HepG2 (cell line): ENCODE results near the gene PYGO1. TPM values are rescaled to one million over a fixed set of nuclear protein-coding genes. Genes with fewer than 3 reads are reported as not detected.

Experiments used
- ASH2L ChIP-seq: fragments of 300-600, 200-600 bp; sonication (generic); IDR thresholded peaks from 2 replicates; pipeline ENCODE4 v1.7.0; 2017; ENCODE audit warnings: low read depth, mild to moderate bottlenecking, moderate library complexity, mixed read lengths, low read length; ENCODE audit not compliant: insufficient read length
- ATF4 ChIP-seq, 2 experiments: fragments of 450-650 bp in 1 of 2; sonication (generic) in 1 of 2; formaldehyde crosslinking; IDR thresholded peaks; 2 replicates each; pipeline versions ENCODE4 v1.5.0 to v1.8.0; 2020 to 2022; ENCODE audit warnings: mild to moderate bottlenecking in 1 of 2, missing genetic modification reagents in 1 of 2
- FIP1L1 ChIP-seq: fragments of 200-400 bp; formaldehyde crosslinking; IDR thresholded peaks from 2 replicates; pipeline ENCODE4 v1.6.1; 2018; ENCODE audit warnings: low read depth, mild to moderate bottlenecking, low read length, moderate library complexity, borderline replicate concordance; ENCODE audit not compliant: insufficient read depth
- JARID2 ChIP-seq: sonication (generic); formaldehyde crosslinking; IDR thresholded peaks from 2 replicates; pipeline ENCODE4 v1.8.1; 2023; ENCODE audit warnings: missing genetic modification reagents, inconsistent platforms; ENCODE audit not compliant: insufficient replicate concordance
- KAT8 ChIP-seq: IDR thresholded peaks from 2 replicates; pipeline ENCODE4 v1.6.1; 2016; ENCODE audit warnings: missing genetic modification reagents, missing compliant biosample characterization
- MXI1 ChIP-seq: IDR thresholded peaks from 3 replicates; pipeline ENCODE4 v1.6.1; 2012; ENCODE audit warnings: low read depth, low read length, inconsistent platforms, borderline replicate concordance
- NFAT5 ChIP-seq: sonication (generic); formaldehyde crosslinking; IDR thresholded peaks from 2 replicates; pipeline ENCODE4 v1.4.0; 2020; ENCODE audit warnings: missing genetic modification reagents
- SATB2 ChIP-seq: sonication (generic); formaldehyde crosslinking; IDR thresholded peaks from 2 replicates; pipeline ENCODE4 v1.5.0; 2020; ENCODE audit warnings: missing genetic modification reagents
- SIX4 ChIP-seq: sonication (generic); formaldehyde crosslinking; IDR thresholded peaks from 2 replicates; pipeline ENCODE4 v1.4.0; 2020; ENCODE audit warnings: missing genetic modification reagents
- SRSF1 ChIP-seq: fragments of 200-400 bp; formaldehyde crosslinking; optimal IDR thresholded peaks from 2 replicates; pipeline ENCODE3; 2017; ENCODE audit warnings: mild to moderate bottlenecking, low read depth, low read length, moderate library complexity
- ZBTB33 ChIP-seq: sonication (generic); formaldehyde crosslinking; IDR thresholded peaks from 2 replicates; pipeline ENCODE4 v1.4.0; 2020; ENCODE audit warnings: missing genetic modification reagents
- ZMYM4 ChIP-seq: sonication (generic); formaldehyde crosslinking; IDR thresholded peaks from 2 replicates; pipeline ENCODE4 v1.8.1; 2023; ENCODE audit warnings: mild to moderate bottlenecking, missing genetic modification reagents
- ZNF260 ChIP-seq: sonication (generic); formaldehyde crosslinking; IDR thresholded peaks from 2 replicates; pipeline ENCODE4 v1.4.0; 2020; ENCODE audit warnings: missing genetic modification reagents, low read depth, mild to moderate bottlenecking, borderline replicate concordance
- ZNF576 ChIP-seq: sonication (generic); formaldehyde crosslinking; IDR thresholded peaks from 2 replicates; pipeline ENCODE4 v1.4.0; 2020; ENCODE audit warnings: mild to moderate bottlenecking, missing genetic modification reagents
- ZNF614 ChIP-seq: IDR thresholded peaks from 2 replicates; pipeline ENCODE4 v1.6.1; 2018; ENCODE audit warnings: missing biosample characterization, missing genetic modification reagents, inconsistent platforms, borderline replicate concordance
- ZNF83 ChIP-seq: sonication (generic); formaldehyde crosslinking; IDR thresholded peaks from 2 replicates; pipeline ENCODE4 v1.4.0; 2020; ENCODE audit warnings: missing genetic modification reagents, mild to moderate bottlenecking, borderline replicate concordance
- polyA plus RNA-seq, 8 experiments: library from polyadenylated mRNA; depleted of rRNA in 3 of 8; stranded (reverse) in 7 of 8; unstranded in 1 of 8; fragments of >200 nt; fragmentation: Illumina TruSeq in 4 of 8; extraction: Trizol in 4 of 8; gene quantifications; 2 replicates each; pipeline versions ENCODE4 v1.2.1 to v1.2.3, GENCODE V29; 2011 to 2016; ENCODE audit warnings: low read depth in 4 of 8, missing spikeins in 1 of 8, mixed read lengths in 1 of 8; ENCODE audit not compliant: insufficient read depth in 1 of 8
- total RNA-seq, 5 experiments: library from RNA; depleted of rRNA; stranded (reverse); fragments of >200 nt; fragmentation: Illumina TruSeq; extraction: Trizol; gene quantifications; 2 replicates each; pipeline ENCODE4 v1.2.3, GENCODE V29; 2016; ENCODE audit warnings: low read depth in 1 of 5
- TF ChIP-seq, protein P1 (sequence below): sonication (generic); formaldehyde crosslinking; IDR thresholded peaks from 2 replicates; pipeline ENCODE4 v1.5.1; 2020; ENCODE audit warnings: mild to moderate bottlenecking, missing genetic modification reagents, moderate library complexity
- TF ChIP-seq, protein P2 (sequence below): sonication (generic); formaldehyde crosslinking; IDR thresholded peaks from 2 replicates; pipeline ENCODE4 v1.5.0; 2020; ENCODE audit warnings: mild to moderate bottlenecking, low read depth, missing genetic modification reagents, borderline replicate concordance

PYGO1 gene
- total and polyA plus RNA-seq, 2 of the 13 experiments (the other 11 are each of a cell fraction or from before 2014, with no cell fraction given), result 1.1 to 1.8 TPM

GRCh38 chr15:55526559-55527036 lies 61.5 kb downstream of the PYGO1 start (continued):
- no peak for TF ChIP-seq NFAT5 (CRISPR knock-in tag)
- TF ChIP-seq MXI1, result peak; percentile 82; the same call in 2 of the 3 replicates
- no peak for TF ChIP-seq SIX4 (CRISPR knock-in tag)
- no peak for TF ChIP-seq ZNF83 (CRISPR knock-in tag)
- peak; percentile 83 for TF ChIP-seq ZMYM4
- TF ChIP-seq ZBTB33, result 0 out of 2 replicates have a peak, but pooled peaks have one; percentile 5
- TF ChIP-seq ZNF260 (CRISPR knock-in tag), result no peak
- peak; percentile 56; the same call in 1 of the 2 replicates for TF ChIP-seq KAT8 (CRISPR knock-in tag)
- TF ChIP-seq, protein P1, sequence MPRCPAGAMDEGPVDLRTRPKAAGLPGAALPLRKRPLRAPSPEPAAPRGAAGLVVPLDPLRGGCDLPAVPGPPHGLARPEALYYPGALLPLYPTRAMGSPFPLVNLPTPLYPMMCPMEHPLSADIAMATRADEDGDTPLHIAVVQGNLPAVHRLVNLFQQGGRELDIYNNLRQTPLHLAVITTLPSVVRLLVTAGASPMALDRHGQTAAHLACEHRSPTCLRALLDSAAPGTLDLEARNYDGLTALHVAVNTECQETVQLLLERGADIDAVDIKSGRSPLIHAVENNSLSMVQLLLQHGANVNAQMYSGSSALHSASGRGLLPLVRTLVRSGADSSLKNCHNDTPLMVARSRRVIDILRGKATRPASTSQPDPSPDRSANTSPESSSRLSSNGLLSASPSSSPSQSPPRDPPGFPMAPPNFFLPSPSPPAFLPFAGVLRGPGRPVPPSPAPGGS (CRISPR knock-in tag), result no peak
- TF ChIP-seq SRSF1, result no peak
- no peak for TF ChIP-seq ZNF576 (CRISPR knock-in tag)
- no peak for TF ChIP-seq ASH2L
- TF ChIP-seq, protein P2, sequence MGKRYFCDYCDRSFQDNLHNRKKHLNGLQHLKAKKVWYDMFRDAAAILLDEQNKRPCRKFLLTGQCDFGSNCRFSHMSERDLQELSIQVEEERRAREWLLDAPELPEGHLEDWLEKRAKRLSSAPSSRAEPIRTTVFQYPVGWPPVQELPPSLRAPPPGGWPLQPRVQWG (CRISPR knock-in tag), result no peak
- no peak for TF ChIP-seq FIP1L1
- no peak for TF ChIP-seq SATB2 (CRISPR knock-in tag)
- 0 out of 2 replicates have a peak, but pooled peaks have one; percentile 53 for TF ChIP-seq ZNF614
- TF ChIP-seq ATF4 (CRISPR knock-in tag; IDR thresholded peaks at IDR 0.05), result no peak
- TF ChIP-seq JARID2 (CRISPR knock-in tag), result no peak
